ENCODE measurements around the gene PARD6G. TPM values are rescaled to one million over a fixed set of nuclear protein-coding genes. Genes with fewer than 3 reads are reported as not detected.

The PARD6G gene
- total and polyA plus RNA-seq, 2 of the 13 experiments (the other 11 are each of a cell fraction or from before 2014, with no cell fraction given) = 3.6 to 7.4 TPM

DNA sequence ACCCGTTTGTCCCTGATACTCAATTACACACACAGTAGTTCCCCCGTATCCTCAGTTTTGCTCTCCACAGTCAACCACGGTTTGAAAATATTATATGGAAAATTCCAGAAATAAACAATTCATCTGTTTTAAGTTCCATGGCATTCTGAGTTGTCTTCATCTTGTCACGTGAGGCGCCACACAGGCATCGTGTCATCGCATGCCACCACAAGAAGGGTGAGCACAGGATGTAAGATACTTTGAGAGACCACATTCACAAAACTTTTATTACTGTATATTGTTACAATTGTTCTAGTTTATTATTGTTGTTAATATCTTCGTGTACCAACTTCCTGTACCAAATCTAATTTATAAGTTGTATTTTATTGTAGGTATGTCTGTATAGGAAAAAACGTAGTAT, 120.5 kb downstream of the PARD6G start:
- FAIRE-seq = no peak
- WGBS (ENCODE audit: low lambda C conversion rate) = over 99% methylated on average over 9 of the region's 9 CpGs
- CTCF ChIA-PET (ENCODE audit: low intra/inter-chr PET ratio, low total read pairs) = no interaction called here
- no TSS peak for BruUV-seq (replicated peaks)
- no peak for ATAC-seq
- TF ChIP-seq TOPORS (CRISPR knock-in tag; IDR thresholded peaks at IDR 0.05) (no peak), ZNF451 (CRISPR knock-in tag; IDR thresholded peaks at IDR 0.05) (no peak), ZNF792 (CRISPR knock-in tag; IDR thresholded peaks at IDR 0.05) (no peak), ZNF513 (CRISPR knock-in tag; conservative IDR thresholded peaks at IDR 0.05) (no peak), NCOA1 (CRISPR knock-in tag; IDR thresholded peaks at IDR 0.05) (no peak)
- TF ChIP-seq, protein P1, sequence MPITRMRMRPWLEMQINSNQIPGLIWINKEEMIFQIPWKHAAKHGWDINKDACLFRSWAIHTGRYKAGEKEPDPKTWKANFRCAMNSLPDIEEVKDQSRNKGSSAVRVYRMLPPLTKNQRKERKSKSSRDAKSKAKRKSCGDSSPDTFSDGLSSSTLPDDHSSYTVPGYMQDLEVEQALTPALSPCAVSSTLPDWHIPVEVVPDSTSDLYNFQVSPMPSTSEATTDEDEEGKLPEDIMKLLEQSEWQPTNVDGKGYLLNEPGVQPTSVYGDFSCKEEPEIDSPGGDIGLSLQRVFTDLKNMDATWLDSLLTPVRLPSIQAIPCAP (CRISPR knock-in tag; IDR thresholded peaks at IDR 0.05; ENCODE audit: low read depth) = no peak
- peaks cover 30% of the 10 kb centered on the region for H4K20me1 ChIP-seq (ENCODE audit: insufficient read depth, low read length)
- H3K27me3 ChIP-seq (ENCODE audit: control insufficient read depth in 1 of 2, insufficient read depth in 2 of 2, low read length in 2 of 2) = no peaks in the 10 kb centered on the region
- DNase-seq (ENCODE audit: low spot score) = no peak
- no peak overlapping the region for H2AFZ ChIP-seq (ENCODE audit: low read length)
- peaks cover 6 to 33% of the 10 kb centered on the region in 2 experiments for H3K36me3 ChIP-seq (replicated peaks in 1 of 2; ENCODE audit: control insufficient read depth in 1 of 2, insufficient read depth in 2 of 2, low read length in 2 of 2)
- H3K79me2 ChIP-seq (ENCODE audit: insufficient read depth, low read length) = peaks cover 87% of the 10 kb centered on the region
- H3K4me2 ChIP-seq (ENCODE audit: low read depth, low read length) = no peak overlapping the region
- H3K9me3 ChIP-seq (ENCODE audit: low read length) = no peaks in the 10 kb centered on the region
- intact Hi-C loops (cut with micrococcal nuclease; ENCODE audit: unreplicated experiment) = no loop called here
- H3K4me3 ChIP-seq (replicated peaks in 1 of 3; ENCODE audit: insufficient read depth in 1 of 3, low read depth in 2 of 3, low read length in 3 of 3) = no peak overlapping the region
- in situ Hi-C loops (cut with HindIII; ENCODE audit: extremely low pct_ligation_motif_present, low pct_unique_long_range_greater_than_20kb) = no loop called here
- POLR2A ChIA-PET = no interaction called here
- no peak overlapping the region for H3K27ac ChIP-seq (ENCODE audit: extremely low read length, insufficient read depth, low read length)
- H3K9ac ChIP-seq (ENCODE audit: insufficient read depth, low read depth, low read length) = no peak overlapping the region
- H3K4me1 ChIP-seq (ENCODE audit: insufficient read depth, low read length) = peaks cover 11% of the 10 kb centered on the region

- ChIA-PET POLR2A (no interaction called here), CTCF (ENCODE audit: low intra/inter-chr PET ratio, low total read pairs) (no interaction called here)
- ATAC-seq (no peak), FAIRE-seq (no peak), DNase-seq (ENCODE audit: low spot score) (no peak)
- Histone ChIP-seq H3K9me3 (ENCODE audit: low read length) (no peaks in the 10 kb centered on the region), H3K36me3 (replicated peaks in 1 of 2; ENCODE audit: control insufficient read depth in 1 of 2, insufficient read depth in 2 of 2, low read length in 2 of 2) (peaks cover 7 to 45% of the 10 kb centered on the region in 2 experiments), H4K20me1 (ENCODE audit: insufficient read depth, low read length) (peaks cover 23% of the 10 kb centered on the region; the same call in 1 of the 2 replicates), H3K27ac (ENCODE audit: extremely low read length, insufficient read depth, low read length) (no peak overlapping the region), H3K27me3 (ENCODE audit: control insufficient read depth in 1 of 2, insufficient read depth in 2 of 2, low read length in 2 of 2) (no peaks in the 10 kb centered on the region), H3K9ac (ENCODE audit: insufficient read depth, low read depth, low read length) (no peak overlapping the region), H3K79me2 (ENCODE audit: insufficient read depth, low read length) (peaks cover 92% of the 10 kb centered on the region), H3K4me2 (ENCODE audit: low read depth, low read length) (no peak overlapping the region), H3K4me3 (replicated peaks in 1 of 3; ENCODE audit: insufficient read depth in 1 of 3, low read depth in 2 of 3, low read length in 3 of 3) (no peak overlapping the region), H3K4me1 (ENCODE audit: insufficient read depth, low read length) (peaks cover 11% of the 10 kb centered on the region), H2AFZ (ENCODE audit: low read length) (no peak overlapping the region)
- in situ Hi-C loops (cut with HindIII; ENCODE audit: extremely low pct_ligation_motif_present, low pct_unique_long_range_greater_than_20kb) (no loop called here), intact Hi-C loops (cut with micrococcal nuclease; ENCODE audit: unreplicated experiment) (no loop called here)
- no TSS peak for BruUV-seq (replicated peaks)
- TF ChIP-seq, protein P2, sequence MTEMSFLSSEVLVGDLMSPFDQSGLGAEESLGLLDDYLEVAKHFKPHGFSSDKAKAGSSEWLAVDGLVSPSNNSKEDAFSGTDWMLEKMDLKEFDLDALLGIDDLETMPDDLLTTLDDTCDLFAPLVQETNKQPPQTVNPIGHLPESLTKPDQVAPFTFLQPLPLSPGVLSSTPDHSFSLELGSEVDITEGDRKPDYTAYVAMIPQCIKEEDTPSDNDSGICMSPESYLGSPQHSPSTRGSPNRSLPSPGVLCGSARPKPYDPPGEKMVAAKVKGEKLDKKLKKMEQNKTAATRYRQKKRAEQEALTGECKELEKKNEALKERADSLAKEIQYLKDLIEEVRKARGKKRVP (CRISPR knock-in tag; IDR thresholded peaks at IDR 0.05) = no peak
- TF ChIP-seq CENPX (CRISPR knock-in tag; IDR thresholded peaks at IDR 0.05) (no peak), ZXDC (CRISPR knock-in tag; IDR thresholded peaks at IDR 0.05) (no peak), ZHX1 (CRISPR knock-in tag; IDR thresholded peaks at IDR 0.05; ENCODE audit: low read depth) (no peak)
Measured at GRCh38 chr18:80124131-80124530, 123.2 kb downstream of the PARD6G start.

Measured in HepG2 (cell line).